Liver (tissue), 9 donors: ENCODE results near the gene CD63. TPM values are rescaled to one million over a fixed set of nuclear protein-coding genes. Genes with fewer than 3 reads are reported as not detected.

Experiments used
- DNase-seq: peaks from one replicate; pipeline ENCODE4 v3.0.0-alpha.2; 2017; ENCODE audit warnings: low spot score
- H3K27ac ChIP-seq, 2 donors: one replicate each; pipeline ENCODE4 v1.7.0; 2013; ENCODE audit warnings: inconsistent platforms in 2 of 2, low read length in 2 of 2, control low read depth in 1 of 2, low read depth in 1 of 2, mild to moderate bottlenecking in 1 of 2
- H3K27me3 ChIP-seq, 4 donors: one replicate each; pipeline versions ENCODE4 v1.6.1 to v1.7.0; 2013; ENCODE audit warnings: low read length in 3 of 4, inconsistent platforms in 1 of 4, mild to moderate bottlenecking in 1 of 4, moderate library complexity in 1 of 4; ENCODE audit not compliant: control insufficient read depth in 4 of 4, insufficient read depth in 4 of 4
- H3K36me3 ChIP-seq, 4 donors: one replicate each; pipeline versions ENCODE4 v1.6.1 to v1.7.0; 2013; ENCODE audit warnings: low read length in 3 of 4, mild to moderate bottlenecking in 3 of 4, low read depth in 1 of 4, moderate library complexity in 1 of 4; ENCODE audit not compliant: control insufficient read depth in 4 of 4, insufficient read depth in 3 of 4
- H3K4me1 ChIP-seq, 4 donors: one replicate each; pipeline versions ENCODE4 v1.6.1 to v1.7.0; 2013; ENCODE audit warnings: low read length in 3 of 4, mild to moderate bottlenecking in 3 of 4, moderate library complexity in 1 of 4; ENCODE audit not compliant: control insufficient read depth in 4 of 4, insufficient read depth in 4 of 4
- H3K4me3 ChIP-seq, 3 donors: one replicate each; pipeline versions ENCODE4 v1.6.1 to v1.7.0; 2013; ENCODE audit warnings: low read length in 3 of 3, control low read depth in 1 of 3, low read depth in 1 of 3, mild to moderate bottlenecking in 1 of 3
- H3K9ac ChIP-seq, 2 donors: one replicate each; pipeline ENCODE4 v1.7.0; 2013; ENCODE audit warnings: low read length in 2 of 2, mild to moderate bottlenecking in 2 of 2, moderate library complexity in 2 of 2, control low read depth in 1 of 2, low read depth in 1 of 2
- H3K9me3 ChIP-seq, 4 donors: one replicate each; pipeline versions ENCODE4 v1.6.1 to v1.7.0; 2013; ENCODE audit warnings: low read length in 3 of 4; ENCODE audit not compliant: control insufficient read depth in 4 of 4
- EGR1 ChIP-seq, 2 donors: IDR thresholded peaks; 2 replicates each; pipeline ENCODE4 v1.6.1; 2016 to 2018; ENCODE audit warnings: antibody characterized with exemption in 2 of 2, low read depth in 2 of 2
- FOXA1 ChIP-seq: IDR thresholded peaks from 2 replicates; pipeline ENCODE4 v1.6.1; 2016; ENCODE audit warnings: antibody characterized with exemption
- FOXA2 ChIP-seq: IDR thresholded peaks from 2 replicates; pipeline ENCODE4 v1.6.1; 2016; ENCODE audit warnings: antibody characterized with exemption
- GABPA ChIP-seq, 2 donors: IDR thresholded peaks in 1 of 2; conservative IDR thresholded peaks in 1 of 2; 2 replicates each; pipeline ENCODE4 v1.6.1; 2016; ENCODE audit warnings: antibody characterized with exemption in 2 of 2, mild to moderate bottlenecking in 1 of 2, moderate library complexity in 1 of 2
- HNF4A ChIP-seq, 2 donors: conservative IDR thresholded peaks; 2 replicates each; pipeline ENCODE4 v1.6.1; 2016; ENCODE audit warnings: antibody characterized with exemption in 2 of 2, mild to moderate bottlenecking in 2 of 2
- HNF4G ChIP-seq: IDR thresholded peaks from 2 replicates; pipeline ENCODE4 v1.6.1; 2016; ENCODE audit warnings: antibody characterized with exemption
- JUND ChIP-seq, 2 donors: IDR thresholded peaks; 2 replicates each; pipeline ENCODE4 v1.6.1; 2016; ENCODE audit warnings: antibody characterized with exemption in 2 of 2
- NR2F2 ChIP-seq: IDR thresholded peaks from 2 replicates; pipeline ENCODE4 v1.6.1; 2016; ENCODE audit warnings: antibody characterized with exemption
- RAD21 ChIP-seq, 2 donors: IDR thresholded peaks; 2 replicates each; pipeline ENCODE4 v1.6.1; 2016; ENCODE audit warnings: antibody characterized with exemption in 2 of 2, mild to moderate bottlenecking in 2 of 2
- SP1 ChIP-seq: IDR thresholded peaks from 2 replicates; pipeline ENCODE4 v1.6.1; 2018; ENCODE audit warnings: antibody characterized with exemption, mild to moderate bottlenecking
- TAF1 ChIP-seq: conservative IDR thresholded peaks from 2 replicates; pipeline ENCODE4 v1.6.1; 2016; ENCODE audit warnings: antibody characterized with exemption, mild to moderate bottlenecking
- YY1 ChIP-seq: IDR thresholded peaks from 2 replicates; pipeline ENCODE4 v1.6.1; 2016; ENCODE audit warnings: antibody characterized with exemption, mild to moderate bottlenecking
- WGBS: extraction: QIAGEN DNeasy Blood & Tissue Kit; methylation state at CpG from one replicate; pipeline ENCODE4 v1.1.7; 2013; 5-methylcytosine and 5-hydroxymethylcytosine counted together
- polyA plus RNA-seq, 2 donors: library from polyadenylated mRNA; stranded (reverse) in 1 of 2; unstranded in 1 of 2; fragments of 200-250 nt in 1 of 2; fragments of >200 nt in 1 of 2; fragmentation: Nextera tagmentation in 1 of 2; extraction: Ambion mirVana in 1 of 2; gene quantifications; one replicate each; pipeline versions ENCODE4 v1.2.1 to v1.2.3, GENCODE V29; 2013 to 2015
- total RNA-seq, 2 donors: library from RNA; depleted of rRNA; stranded (reverse); fragments of >200 nt; gene quantifications; one replicate each; pipeline ENCODE4 v1.2.3, GENCODE V29; 2014
- TF ChIP-seq, protein P1 (sequence below): fragments of 150-350 bp; IDR thresholded peaks from 2 replicates; pipeline ENCODE4 v1.5.1; 2017; ENCODE audit warnings: improper control_type of control experiment, low read depth, low read length; ENCODE audit not compliant: missing input control
- TF ChIP-seq, protein P2 (sequence below): IDR thresholded peaks from 2 replicates; pipeline ENCODE4 v1.6.1; 2016; ENCODE audit warnings: antibody characterized with exemption, mild to moderate bottlenecking
- TF ChIP-seq, protein P3 (sequence below): IDR thresholded peaks from 2 replicates; pipeline ENCODE4 v1.6.1; 2016; ENCODE audit warnings: antibody characterized with exemption
- TF ChIP-seq, protein P4 (sequence below): IDR thresholded peaks from 2 replicates; pipeline ENCODE4 v1.6.1; 2016; ENCODE audit warnings: antibody characterized with exemption
- TF ChIP-seq, protein P5 (sequence below): IDR thresholded peaks from 2 replicates; pipeline ENCODE4 v1.6.1; 2016; ENCODE audit warnings: antibody characterized with exemption
- donor health status: healthy.
- donor health status: healthy.
- donor health status: healthy.
- donor health status: healthy.
- donor health status: healthy.

The CD63 gene
- total and polyA plus RNA-seq, 4 donors = 185 to 373 (median 338) TPM

DNA sequence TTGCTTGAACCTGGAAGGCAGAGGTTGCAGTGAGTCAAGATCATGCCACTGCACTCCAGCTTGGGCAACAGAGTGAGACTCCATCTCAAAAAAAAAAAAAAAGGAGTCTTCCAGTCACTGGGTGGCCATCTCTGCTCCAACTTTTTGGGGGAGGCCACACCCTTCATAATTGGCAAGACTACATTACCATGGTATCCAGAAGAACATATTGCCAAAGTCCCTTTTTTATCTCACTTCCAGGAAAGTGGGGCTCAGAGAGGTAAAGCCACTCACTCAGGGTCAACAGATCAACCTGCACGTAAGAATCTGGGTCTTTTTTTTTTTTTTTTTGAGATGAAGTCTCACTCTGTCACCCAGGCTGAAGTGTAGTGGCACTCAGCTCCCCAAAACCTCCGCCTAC lies 5.0 kb upstream of the CD63 start:
- no peak overlapping the region for H3K27ac ChIP-seq
- H3K4me1 ChIP-seq = peaks cover 2 to 26% (median 14%) of the 10 kb centered on the region in 4 donors
- TF ChIP-seq, protein P1, sequence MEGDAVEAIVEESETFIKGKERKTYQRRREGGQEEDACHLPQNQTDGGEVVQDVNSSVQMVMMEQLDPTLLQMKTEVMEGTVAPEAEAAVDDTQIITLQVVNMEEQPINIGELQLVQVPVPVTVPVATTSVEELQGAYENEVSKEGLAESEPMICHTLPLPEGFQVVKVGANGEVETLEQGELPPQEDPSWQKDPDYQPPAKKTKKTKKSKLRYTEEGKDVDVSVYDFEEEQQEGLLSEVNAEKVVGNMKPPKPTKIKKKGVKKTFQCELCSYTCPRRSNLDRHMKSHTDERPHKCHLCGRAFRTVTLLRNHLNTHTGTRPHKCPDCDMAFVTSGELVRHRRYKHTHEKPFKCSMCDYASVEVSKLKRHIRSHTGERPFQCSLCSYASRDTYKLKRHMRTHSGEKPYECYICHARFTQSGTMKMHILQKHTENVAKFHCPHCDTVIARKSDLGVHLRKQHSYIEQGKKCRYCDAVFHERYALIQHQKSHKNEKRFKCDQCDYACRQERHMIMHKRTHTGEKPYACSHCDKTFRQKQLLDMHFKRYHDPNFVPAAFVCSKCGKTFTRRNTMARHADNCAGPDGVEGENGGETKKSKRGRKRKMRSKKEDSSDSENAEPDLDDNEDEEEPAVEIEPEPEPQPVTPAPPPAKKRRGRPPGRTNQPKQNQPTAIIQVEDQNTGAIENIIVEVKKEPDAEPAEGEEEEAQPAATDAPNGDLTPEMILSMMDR = no peak
- TF ChIP-seq, protein P2, sequence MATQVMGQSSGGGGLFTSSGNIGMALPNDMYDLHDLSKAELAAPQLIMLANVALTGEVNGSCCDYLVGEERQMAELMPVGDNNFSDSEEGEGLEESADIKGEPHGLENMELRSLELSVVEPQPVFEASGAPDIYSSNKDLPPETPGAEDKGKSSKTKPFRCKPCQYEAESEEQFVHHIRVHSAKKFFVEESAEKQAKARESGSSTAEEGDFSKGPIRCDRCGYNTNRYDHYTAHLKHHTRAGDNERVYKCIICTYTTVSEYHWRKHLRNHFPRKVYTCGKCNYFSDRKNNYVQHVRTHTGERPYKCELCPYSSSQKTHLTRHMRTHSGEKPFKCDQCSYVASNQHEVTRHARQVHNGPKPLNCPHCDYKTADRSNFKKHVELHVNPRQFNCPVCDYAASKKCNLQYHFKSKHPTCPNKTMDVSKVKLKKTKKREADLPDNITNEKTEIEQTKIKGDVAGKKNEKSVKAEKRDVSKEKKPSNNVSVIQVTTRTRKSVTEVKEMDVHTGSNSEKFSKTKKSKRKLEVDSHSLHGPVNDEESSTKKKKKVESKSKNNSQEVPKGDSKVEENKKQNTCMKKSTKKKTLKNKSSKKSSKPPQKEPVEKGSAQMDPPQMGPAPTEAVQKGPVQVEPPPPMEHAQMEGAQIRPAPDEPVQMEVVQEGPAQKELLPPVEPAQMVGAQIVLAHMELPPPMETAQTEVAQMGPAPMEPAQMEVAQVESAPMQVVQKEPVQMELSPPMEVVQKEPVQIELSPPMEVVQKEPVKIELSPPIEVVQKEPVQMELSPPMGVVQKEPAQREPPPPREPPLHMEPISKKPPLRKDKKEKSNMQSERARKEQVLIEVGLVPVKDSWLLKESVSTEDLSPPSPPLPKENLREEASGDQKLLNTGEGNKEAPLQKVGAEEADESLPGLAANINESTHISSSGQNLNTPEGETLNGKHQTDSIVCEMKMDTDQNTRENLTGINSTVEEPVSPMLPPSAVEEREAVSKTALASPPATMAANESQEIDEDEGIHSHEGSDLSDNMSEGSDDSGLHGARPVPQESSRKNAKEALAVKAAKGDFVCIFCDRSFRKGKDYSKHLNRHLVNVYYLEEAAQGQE = no peak
- TF ChIP-seq SP1 (no peak), HNF4A (conservative IDR thresholded peaks at IDR 0.05) (no peak), RAD21 (IDR thresholded peaks at IDR 0.05) (no peak), FOXA1 (no peak), GABPA (IDR thresholded peaks at IDR 0.05 in 1 of 2, conservative IDR thresholded peaks at IDR 0.05 in 1 of 2) (no peak), TAF1 (no peak), EGR1 (IDR thresholded peaks at IDR 0.05; ENCODE audit: low read depth in 2 of 2) (no peak), FOXA2 (no peak), YY1 (no peak), HNF4G (no peak), NR2F2 (no peak), JUND (IDR thresholded peaks at IDR 0.05) (no peak)
- TF ChIP-seq, protein P3, sequence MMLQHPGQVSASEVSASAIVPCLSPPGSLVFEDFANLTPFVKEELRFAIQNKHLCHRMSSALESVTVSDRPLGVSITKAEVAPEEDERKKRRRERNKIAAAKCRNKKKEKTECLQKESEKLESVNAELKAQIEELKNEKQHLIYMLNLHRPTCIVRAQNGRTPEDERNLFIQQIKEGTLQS = no peak
- TF ChIP-seq, protein P4, sequence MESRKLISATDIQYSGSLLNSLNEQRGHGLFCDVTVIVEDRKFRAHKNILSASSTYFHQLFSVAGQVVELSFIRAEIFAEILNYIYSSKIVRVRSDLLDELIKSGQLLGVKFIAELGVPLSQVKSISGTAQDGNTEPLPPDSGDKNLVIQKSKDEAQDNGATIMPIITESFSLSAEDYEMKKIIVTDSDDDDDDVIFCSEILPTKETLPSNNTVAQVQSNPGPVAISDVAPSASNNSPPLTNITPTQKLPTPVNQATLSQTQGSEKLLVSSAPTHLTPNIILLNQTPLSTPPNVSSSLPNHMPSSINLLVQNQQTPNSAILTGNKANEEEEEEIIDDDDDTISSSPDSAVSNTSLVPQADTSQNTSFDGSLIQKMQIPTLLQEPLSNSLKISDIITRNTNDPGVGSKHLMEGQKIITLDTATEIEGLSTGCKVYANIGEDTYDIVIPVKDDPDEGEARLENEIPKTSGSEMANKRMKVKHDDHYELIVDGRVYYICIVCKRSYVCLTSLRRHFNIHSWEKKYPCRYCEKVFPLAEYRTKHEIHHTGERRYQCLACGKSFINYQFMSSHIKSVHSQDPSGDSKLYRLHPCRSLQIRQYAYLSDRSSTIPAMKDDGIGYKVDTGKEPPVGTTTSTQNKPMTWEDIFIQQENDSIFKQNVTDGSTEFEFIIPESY = no peak
- TF ChIP-seq, protein P5, sequence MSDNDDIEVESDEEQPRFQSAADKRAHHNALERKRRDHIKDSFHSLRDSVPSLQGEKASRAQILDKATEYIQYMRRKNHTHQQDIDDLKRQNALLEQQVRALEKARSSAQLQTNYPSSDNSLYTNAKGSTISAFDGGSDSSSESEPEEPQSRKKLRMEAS = no peak
- WGBS = 80% methylated on average over 2 of the region's 2 CpGs
- H3K9me3 ChIP-seq = no peaks in the 10 kb centered on the region
- no peak for DNase-seq
- H3K9ac ChIP-seq = no peak overlapping the region
- H3K27me3 ChIP-seq = no peaks in the 10 kb centered on the region
- H3K36me3 ChIP-seq = no peaks in the 10 kb centered on the region
- H3K4me3 ChIP-seq = no peak overlapping the region
